GM20000 (cell line): ENCODE results near the gene DPYSL3.

Source experiments
- DNase-seq: peaks from one replicate; pipeline ENCODE4 v3.0.0; 2012; ENCODE audit warnings: low spot score
- TF ChIP-seq, protein P1 (sequence below): IDR thresholded peaks from 2 replicates; pipeline ENCODE4 v1.5.1; 2012; ENCODE audit warnings: mild to moderate bottlenecking, control low read depth; ENCODE audit errors: extremely low read depth, missing control alignments

The DPYSL3 gene

DNA sequence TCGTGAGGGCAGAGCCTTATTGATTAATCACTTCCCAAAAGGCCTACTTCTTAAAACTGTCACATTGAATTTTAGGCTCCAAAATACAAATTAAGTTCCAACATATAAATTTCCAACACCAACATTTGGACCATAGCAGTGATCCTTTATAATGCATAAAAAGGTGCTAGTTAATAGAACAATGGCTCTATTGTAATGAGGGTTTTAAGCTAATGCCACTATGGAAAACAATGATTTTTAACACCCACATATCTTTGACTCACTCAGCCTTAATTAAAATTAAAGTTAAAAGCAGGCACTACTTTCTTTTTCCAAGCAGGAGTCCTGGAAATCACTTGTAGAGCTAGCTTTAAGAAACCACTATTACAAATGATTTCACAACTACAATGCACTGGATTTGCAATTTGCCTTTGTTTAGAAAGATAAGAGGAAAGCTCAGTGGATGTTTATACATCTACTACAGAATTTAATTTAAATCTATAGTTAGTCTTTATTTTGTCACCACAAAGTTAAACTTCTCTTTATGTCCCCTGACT lies 41.8 kb downstream of the DPYSL3 start:
- TF ChIP-seq, protein P1, sequence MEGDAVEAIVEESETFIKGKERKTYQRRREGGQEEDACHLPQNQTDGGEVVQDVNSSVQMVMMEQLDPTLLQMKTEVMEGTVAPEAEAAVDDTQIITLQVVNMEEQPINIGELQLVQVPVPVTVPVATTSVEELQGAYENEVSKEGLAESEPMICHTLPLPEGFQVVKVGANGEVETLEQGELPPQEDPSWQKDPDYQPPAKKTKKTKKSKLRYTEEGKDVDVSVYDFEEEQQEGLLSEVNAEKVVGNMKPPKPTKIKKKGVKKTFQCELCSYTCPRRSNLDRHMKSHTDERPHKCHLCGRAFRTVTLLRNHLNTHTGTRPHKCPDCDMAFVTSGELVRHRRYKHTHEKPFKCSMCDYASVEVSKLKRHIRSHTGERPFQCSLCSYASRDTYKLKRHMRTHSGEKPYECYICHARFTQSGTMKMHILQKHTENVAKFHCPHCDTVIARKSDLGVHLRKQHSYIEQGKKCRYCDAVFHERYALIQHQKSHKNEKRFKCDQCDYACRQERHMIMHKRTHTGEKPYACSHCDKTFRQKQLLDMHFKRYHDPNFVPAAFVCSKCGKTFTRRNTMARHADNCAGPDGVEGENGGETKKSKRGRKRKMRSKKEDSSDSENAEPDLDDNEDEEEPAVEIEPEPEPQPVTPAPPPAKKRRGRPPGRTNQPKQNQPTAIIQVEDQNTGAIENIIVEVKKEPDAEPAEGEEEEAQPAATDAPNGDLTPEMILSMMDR: no peak
- DNase-seq: no peak

DNA sequence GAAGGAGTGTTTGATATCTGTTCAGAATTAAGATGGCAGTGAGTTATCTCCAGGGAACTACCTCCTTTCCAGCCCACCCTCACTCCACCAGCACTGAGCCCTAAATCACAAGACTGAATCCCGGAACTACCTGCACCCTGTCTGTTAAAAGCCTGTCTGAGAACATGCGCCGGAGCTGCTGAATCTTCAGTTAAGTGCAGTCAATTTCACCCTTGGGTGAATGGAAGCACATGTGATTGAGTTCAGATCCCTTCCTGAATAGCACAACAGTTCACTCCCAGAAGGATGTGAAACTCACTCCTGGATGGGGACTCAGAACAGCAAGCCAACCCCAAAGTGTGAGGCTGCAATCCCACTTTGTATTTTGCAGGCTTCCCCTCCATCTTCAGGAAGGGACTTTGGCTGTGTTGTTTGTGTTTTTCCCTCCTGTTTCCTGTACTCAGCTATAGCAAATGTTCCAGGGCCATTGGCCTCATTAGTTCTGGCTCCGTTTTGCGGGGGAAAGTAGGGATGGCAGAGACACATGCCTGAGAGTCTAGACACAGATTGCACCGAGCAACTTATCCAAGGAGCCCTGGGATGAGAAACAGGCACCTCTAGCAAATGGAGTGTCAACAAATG lies 43.4 kb downstream of the DPYSL3 start:
- TF ChIP-seq, protein P1: no peak
- DNase-seq: no peak

DNA sequence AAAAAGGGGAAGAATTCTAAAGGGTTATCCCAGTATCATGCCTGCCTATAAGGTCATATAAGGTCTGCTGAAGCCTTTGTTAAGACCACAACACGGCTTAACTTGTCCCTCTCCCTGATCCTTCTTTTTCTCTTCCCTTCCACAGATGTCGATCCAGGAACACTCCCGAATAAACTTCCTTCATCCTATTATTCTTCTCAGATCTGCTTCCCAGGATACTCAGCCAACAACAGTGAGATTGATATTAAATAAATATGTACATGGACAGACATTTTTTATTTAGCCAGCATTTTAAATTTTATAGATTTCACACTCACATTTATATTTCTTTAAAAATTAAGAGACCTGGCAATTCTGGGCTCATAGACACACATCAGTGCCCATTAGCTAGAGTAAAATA lies 44.1 kb downstream of the DPYSL3 start:
- TF ChIP-seq, protein P1: no peak
- DNase-seq: no peak

DNA sequence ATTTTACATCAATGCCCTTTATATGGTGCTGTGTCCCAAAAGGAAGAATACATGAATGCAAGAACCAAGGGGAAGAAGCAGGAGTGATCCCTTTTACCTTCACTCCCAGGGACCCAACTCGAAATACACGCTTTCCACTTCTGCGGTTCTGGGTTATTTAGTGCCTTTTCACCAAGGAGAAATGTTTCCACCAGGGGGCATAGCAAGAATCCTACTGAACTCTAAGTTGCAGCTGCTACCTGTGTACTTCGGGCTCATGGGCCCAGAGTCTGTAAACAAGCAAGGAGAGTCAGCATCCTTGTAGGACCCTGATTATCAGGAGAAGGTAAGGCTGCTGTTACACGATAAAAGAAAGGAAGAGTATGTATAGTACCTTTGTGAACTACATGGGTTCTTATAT lies 45.7 kb downstream of the DPYSL3 start:
- no peak for DNase-seq
- TF ChIP-seq, protein P1: no peak

DNA sequence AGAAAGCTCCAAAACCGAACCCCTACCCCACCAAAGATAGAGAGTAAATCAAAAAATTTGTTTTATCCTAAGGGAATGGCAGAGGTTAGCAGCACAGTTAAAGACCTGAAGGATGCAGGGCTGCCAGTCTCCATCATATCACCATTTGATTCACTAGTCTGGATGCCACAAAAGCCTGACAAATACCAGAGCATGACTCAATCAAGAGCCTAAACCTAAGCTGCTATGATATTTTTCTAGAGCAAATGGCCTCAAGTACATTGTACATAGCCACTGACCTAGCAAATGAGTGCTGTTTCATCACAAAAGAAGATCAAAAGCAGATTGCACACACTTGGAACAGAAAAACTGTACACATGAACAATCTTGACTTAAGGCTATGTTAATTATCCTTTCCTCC lies 48.0 kb downstream of the DPYSL3 start:
- DNase-seq: no peak
- TF ChIP-seq, protein P1: no peak

DNA sequence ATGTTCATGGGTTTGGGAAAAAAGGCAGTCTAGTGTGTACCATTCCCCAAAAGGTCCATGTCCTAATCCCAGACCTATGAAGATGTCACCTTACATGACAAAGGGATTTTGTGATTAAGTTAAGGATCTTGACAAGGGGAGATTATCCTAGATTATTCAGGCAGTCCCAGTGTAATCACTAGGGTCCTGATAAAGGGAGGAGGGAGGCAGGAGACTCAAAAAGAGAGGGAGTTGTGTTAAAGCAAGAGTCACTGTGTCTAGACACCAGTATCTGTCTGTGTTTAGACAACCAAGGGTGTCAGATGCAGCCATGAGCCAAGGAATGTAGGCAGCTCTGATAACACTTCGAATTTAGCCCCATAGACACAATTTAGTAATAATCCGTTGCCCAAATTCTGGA lies 49.5 kb downstream of the DPYSL3 start:
- DNase-seq: no peak
- TF ChIP-seq, protein P1: no peak

DNA sequence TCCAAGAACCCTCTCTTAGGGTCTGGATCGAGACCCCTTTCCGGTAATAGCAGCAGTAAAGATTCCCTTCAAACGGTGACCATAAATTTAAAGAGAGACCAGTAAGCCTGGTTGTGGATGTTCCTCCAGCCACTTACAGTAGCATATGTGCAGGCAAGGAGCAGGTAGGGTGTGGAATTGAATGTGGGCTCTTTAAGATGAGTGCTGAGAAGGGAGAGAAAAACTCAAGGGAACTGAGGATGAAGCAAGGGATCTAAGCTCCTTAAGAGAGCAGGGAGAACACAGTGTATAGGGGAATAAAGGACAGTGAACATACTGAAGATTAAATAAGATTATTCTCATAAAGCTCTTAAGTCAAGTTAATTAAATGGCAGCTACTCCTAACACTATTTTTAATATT lies 51.3 kb downstream of the DPYSL3 start:
- no peak for DNase-seq
- TF ChIP-seq, protein P1: no peak
